PC-9 (cell line): ENCODE results near the gene DCAF15.
"Not testable (repeated sequence)": the region's sequence is repeated elsewhere in the genome, so short reads cannot be mapped to it uniquely, and the experiment has no call there.

Experiments used
- CTCF ChIP-seq: fragments of 200-600 bp; sonication (generic); conservative IDR thresholded peaks from 2 replicates; pipeline ENCODE4 v1.6.1; 2017; ENCODE audit warnings: mixed run types, antibody characterized with exemption, mild to moderate bottlenecking, moderate library complexity
- EZH2 ChIP-seq: fragments of 200-600 bp; sonication (generic); IDR thresholded peaks from 2 replicates; pipeline ENCODE4 v1.8.0; 2017; ENCODE audit warnings: antibody characterized with exemption, low read depth

GRCh38 chr19:13922118-13922517 lies 30.2 kb upstream of the DCAF15 start:
- not testable (repeated sequence) for TF ChIP-seq CTCF, EZH2
